SK-N-SH treated with all-trans-retinoic acid at 6 μM for 48 hours (cell line): ENCODE measurements around the gene LYST.
"Not testable (repeated sequence)": the region's sequence is repeated elsewhere in the genome, so short reads cannot be mapped to it uniquely, and the experiment has no call there.

Experiments used
- ATAC-seq: fragments of 200-7000 bp; cut with Tn5 transposase; 3 replicates; pipeline ENCODE4 v1.9.1; 2020; ENCODE audit warnings: mild to moderate bottlenecking, moderate library complexity
- BACH2 ChIP-seq: fragments of 250-450 bp; sonication (Bioruptor Pico); IDR thresholded peaks from 2 replicates; pipeline ENCODE4 v1.9.0; 2021; ENCODE audit warnings: mild to moderate bottlenecking, borderline replicate concordance
- CSDC2 ChIP-seq: fragments of 250-450 bp; sonication (Bioruptor Pico); IDR thresholded peaks from 2 replicates; pipeline ENCODE4 v1.5.0; 2020; ENCODE audit warnings: mild to moderate bottlenecking, moderate library complexity
- ESRRG ChIP-seq: fragments of 250-450 bp; sonication (Bioruptor Pico); IDR thresholded peaks from 2 replicates; pipeline ENCODE4 v1.6.1; 2021; ENCODE audit warnings: mild to moderate bottlenecking
- GLIS3 ChIP-seq: fragments of 250-450 bp; sonication (Bioruptor Pico); IDR thresholded peaks from 2 replicates; pipeline ENCODE4 v1.5.0; 2020; ENCODE audit warnings: mild to moderate bottlenecking, moderate library complexity
- ISL1 ChIP-seq: fragments of 250-450 bp; sonication (Bioruptor Pico); IDR thresholded peaks from 2 replicates; pipeline ENCODE4 v2.1.2; 2022; ENCODE audit warnings: mild to moderate bottlenecking, moderate library complexity
- PPARA ChIP-seq: fragments of 250-450 bp; sonication (Bioruptor Pico); IDR thresholded peaks from 2 replicates; pipeline ENCODE4 v1.5.0; 2020; ENCODE audit warnings: mild to moderate bottlenecking, borderline replicate concordance
- SNAI2 ChIP-seq: fragments of 250-450 bp; sonication (Bioruptor Pico); IDR thresholded peaks from 2 replicates; pipeline ENCODE4 v1.5.0; 2020; ENCODE audit warnings: mild to moderate bottlenecking, moderate library complexity
- TCF4 ChIP-seq: fragments of 250-450 bp; sonication (Bioruptor Pico); IDR thresholded peaks from 2 replicates; pipeline ENCODE4 v1.8.0; 2021; ENCODE audit warnings: mild to moderate bottlenecking, moderate library complexity, borderline replicate concordance
- TOX ChIP-seq: fragments of 250-450 bp; sonication (Bioruptor Pico); IDR thresholded peaks from 2 replicates; pipeline ENCODE4 v1.8.0; 2021; ENCODE audit warnings: mild to moderate bottlenecking, moderate library complexity, borderline replicate concordance
- ZC3H10 ChIP-seq: fragments of 250-450 bp; sonication (Bioruptor Pico); IDR thresholded peaks from 2 replicates; pipeline ENCODE4 v1.5.1; 2021; ENCODE audit warnings: mild to moderate bottlenecking, moderate library complexity
- ZFP3 ChIP-seq: fragments of 250-450 bp; sonication (Bioruptor Pico); IDR thresholded peaks from 2 replicates; pipeline ENCODE4 v1.5.0; 2020; ENCODE audit warnings: mild to moderate bottlenecking, moderate library complexity
- ZNF565 ChIP-seq: fragments of 450-650 bp; formaldehyde crosslinking; conservative IDR thresholded peaks from 2 replicates; pipeline ENCODE4 v1.5.0; 2020; ENCODE audit warnings: low read depth, mild to moderate bottlenecking, moderate library complexity
- ZNF70 ChIP-seq: fragments of 450-650 bp; formaldehyde crosslinking; IDR thresholded peaks from 2 replicates; pipeline ENCODE4 v1.5.0; 2020; ENCODE audit warnings: mild to moderate bottlenecking, moderate library complexity
- ZNF8 ChIP-seq: fragments of 450-650 bp; formaldehyde crosslinking; IDR thresholded peaks from 2 replicates; pipeline ENCODE4 v1.5.0; 2020; ENCODE audit warnings: mild to moderate bottlenecking, moderate library complexity
- TF ChIP-seq, protein P1 (sequence below): fragments of 250-450 bp; sonication (Bioruptor Pico); IDR thresholded peaks from 2 replicates; pipeline ENCODE4 v1.5.0; 2020; ENCODE audit warnings: mild to moderate bottlenecking, moderate library complexity
- TF ChIP-seq, protein P2 (sequence below): fragments of 250-450 bp; sonication (Bioruptor Pico); IDR thresholded peaks from 2 replicates; pipeline ENCODE4 v1.8.0; 2020; ENCODE audit warnings: mild to moderate bottlenecking, moderate library complexity, borderline replicate concordance
- TF ChIP-seq, protein P3 (sequence below): fragments of 250-450 bp; sonication (Bioruptor Pico); IDR thresholded peaks from 2 replicates; pipeline ENCODE4 v1.8.0; 2021; ENCODE audit warnings: low read depth, mild to moderate bottlenecking, moderate library complexity, borderline replicate concordance

The LYST gene

DNA sequence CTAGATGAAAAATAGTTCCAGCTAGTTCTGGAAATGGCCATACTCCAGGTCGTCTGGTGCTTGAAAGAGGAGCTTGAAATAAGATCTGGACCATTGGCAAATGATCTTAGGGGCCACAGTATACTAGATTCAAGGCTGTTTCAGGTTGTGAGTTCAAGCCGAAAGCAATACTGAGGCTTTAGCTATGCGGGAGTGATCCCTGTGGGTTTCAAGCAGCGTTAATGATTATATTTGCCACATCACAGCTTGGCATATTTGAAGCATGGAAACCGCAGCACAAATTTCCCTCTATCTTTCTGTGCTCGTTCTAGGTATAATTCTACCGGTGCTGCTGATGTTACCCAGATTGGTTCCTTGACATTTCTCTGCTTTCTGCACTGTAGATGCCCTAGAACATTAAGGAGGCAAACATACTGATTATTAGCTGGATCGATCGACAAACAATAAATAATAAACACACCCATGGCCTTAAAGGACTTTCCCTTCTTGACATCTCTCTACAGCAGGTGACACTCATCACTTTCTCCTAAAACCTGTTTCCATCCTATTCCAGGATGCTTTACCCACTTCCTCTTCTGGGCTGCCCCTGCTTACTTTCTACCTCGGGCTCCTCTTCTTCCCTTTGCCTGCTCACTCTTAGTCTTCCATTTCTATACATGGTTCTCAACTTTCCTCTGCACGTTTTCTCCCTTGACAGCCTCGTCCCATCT, 40.6 kb upstream of the LYST start (continued):
- TF ChIP-seq TOX (no peak), ISL1 (CRISPR knock-in tag) (no peak), ZC3H10 (CRISPR knock-in tag) (no peak), CSDC2 (no peak), TCF4 (CRISPR knock-in tag) (no peak)

DNA sequence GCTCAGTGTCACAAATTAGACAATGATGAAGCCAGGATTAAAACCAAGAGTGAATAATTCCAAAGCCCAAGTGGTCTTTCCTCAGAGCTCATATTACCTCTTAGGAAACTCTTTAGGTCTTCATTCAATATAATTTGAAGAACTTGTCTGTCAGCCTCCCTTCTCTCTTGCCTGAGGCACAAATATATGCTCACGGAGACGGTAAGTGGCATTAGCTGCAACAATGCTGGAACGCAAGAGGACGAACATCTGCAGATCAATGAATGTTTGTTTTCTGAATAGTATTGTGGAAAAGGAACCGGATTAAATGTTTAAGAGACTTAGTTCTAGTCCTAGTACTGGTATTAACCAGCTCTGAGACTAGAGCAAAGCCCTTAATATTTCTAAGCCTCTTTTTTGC, 39.7 kb upstream of the LYST start:
- ATAC-seq: no peak
- TF ChIP-seq TCF4 (CRISPR knock-in tag): no peak
- TF ChIP-seq, protein P1, sequence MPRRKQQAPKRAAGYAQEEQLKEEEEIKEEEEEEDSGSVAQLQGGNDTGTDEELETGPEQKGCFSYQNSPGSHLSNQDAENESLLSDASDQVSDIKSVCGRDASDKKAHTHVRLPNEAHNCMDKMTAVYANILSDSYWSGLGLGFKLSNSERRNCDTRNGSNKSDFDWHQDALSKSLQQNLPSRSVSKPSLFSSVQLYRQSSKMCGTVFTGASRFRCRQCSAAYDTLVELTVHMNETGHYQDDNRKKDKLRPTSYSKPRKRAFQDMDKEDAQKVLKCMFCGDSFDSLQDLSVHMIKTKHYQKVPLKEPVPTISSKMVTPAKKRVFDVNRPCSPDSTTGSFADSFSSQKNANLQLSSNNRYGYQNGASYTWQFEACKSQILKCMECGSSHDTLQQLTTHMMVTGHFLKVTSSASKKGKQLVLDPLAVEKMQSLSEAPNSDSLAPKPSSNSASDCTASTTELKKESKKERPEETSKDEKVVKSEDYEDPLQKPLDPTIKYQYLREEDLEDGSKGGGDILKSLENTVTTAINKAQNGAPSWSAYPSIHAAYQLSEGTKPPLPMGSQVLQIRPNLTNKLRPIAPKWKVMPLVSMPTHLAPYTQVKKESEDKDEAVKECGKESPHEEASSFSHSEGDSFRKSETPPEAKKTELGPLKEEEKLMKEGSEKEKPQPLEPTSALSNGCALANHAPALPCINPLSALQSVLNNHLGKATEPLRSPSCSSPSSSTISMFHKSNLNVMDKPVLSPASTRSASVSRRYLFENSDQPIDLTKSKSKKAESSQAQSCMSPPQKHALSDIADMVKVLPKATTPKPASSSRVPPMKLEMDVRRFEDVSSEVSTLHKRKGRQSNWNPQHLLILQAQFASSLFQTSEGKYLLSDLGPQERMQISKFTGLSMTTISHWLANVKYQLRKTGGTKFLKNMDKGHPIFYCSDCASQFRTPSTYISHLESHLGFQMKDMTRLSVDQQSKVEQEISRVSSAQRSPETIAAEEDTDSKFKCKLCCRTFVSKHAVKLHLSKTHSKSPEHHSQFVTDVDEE (CRISPR knock-in tag): no peak
- TF ChIP-seq ISL1 (CRISPR knock-in tag): no peak
- TF ChIP-seq ZNF70 (CRISPR knock-in tag): no peak
- TF ChIP-seq ZNF8 (CRISPR knock-in tag): no peak

DNA sequence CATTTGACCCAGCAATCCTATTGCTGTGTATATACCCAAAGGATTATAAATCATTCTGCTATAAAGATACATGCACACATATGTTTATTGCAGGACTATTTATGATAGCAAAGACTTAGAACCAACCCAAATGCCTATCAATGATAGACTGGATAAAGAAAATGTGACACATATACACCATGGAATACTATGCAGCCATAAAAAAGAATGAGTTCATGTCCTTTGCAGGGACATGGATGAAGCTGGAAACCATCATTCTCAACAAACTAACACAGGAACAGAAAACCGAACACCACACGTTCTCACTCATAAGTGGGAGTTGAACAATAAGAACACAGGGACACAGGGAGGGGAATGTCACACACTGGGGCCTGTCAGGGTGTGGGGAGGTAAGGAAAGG, 37.1 kb upstream of the LYST start:
- ATAC-seq: not testable (repeated sequence)

DNA sequence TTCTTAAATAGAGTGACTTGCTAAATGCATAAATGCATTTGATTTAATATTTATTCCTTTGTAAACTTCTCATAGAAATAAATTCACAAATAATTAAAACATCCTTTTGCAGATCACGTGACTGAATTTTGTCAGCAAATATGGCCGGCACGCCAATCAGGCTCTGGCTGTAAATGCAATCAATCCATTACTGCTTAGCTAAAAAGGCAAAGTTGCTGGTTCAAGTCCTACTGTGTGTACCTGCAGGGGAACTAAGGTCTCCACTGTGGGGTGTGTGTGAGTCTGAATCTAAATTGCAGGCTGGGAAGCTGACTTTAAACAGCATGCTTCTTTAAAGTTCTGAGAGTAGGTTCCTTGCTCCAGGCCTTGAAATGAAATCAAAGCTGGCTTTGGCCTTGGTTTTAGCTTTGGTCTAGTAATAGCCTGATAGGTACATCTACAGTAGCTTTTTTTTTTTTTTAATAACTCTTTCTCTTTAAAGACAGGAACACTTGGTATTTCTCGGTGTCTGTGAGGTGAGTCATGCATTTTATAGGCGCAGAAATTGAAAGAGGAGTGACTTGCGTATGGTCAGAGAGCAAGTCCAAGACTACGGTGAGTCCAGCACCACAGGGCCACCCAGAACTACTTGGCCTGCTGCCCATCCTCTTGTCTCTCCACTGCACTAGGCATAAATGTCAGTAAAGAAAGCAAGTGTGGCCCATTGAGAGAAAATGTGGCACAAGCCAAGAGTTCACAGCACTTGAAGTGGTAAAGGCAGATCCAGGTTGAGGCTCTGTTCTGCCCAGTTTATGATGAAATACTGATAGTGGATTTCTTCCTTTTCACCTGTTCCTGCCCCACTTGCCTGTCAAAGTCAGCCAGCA, 36.2 kb upstream of the LYST start:
- peak; percentile 89 for ATAC-seq
- TF ChIP-seq PPARA (CRISPR knock-in tag): no peak
- TF ChIP-seq ZC3H10 (CRISPR knock-in tag): no peak
- no peak for TF ChIP-seq ESRRG (CRISPR knock-in tag)

DNA sequence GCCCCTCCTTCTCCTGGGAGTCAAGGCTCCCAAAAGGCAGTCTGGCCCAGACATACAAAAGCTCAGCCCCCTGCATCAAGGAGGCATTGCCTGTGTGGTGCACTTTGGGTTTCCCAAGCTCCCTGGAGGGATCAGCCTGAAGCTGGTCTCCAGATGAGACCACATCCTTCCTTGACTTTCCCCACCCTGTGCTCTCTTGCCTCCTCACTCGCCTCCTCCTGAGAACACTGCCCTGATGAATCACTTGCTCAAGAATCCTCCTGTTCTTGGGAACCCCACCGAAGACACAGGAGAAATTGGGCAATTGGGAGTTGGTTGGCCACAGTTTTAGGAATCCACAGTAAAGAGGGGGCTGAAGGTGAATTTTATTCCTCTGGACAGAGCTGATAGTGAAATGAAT, 34.8 kb upstream of the LYST start:
- ATAC-seq: no peak
- TF ChIP-seq SNAI2: no peak
- TF ChIP-seq, protein P1 (CRISPR knock-in tag): no peak
- TF ChIP-seq BACH2 (CRISPR knock-in tag): no peak
- TF ChIP-seq, protein P2, sequence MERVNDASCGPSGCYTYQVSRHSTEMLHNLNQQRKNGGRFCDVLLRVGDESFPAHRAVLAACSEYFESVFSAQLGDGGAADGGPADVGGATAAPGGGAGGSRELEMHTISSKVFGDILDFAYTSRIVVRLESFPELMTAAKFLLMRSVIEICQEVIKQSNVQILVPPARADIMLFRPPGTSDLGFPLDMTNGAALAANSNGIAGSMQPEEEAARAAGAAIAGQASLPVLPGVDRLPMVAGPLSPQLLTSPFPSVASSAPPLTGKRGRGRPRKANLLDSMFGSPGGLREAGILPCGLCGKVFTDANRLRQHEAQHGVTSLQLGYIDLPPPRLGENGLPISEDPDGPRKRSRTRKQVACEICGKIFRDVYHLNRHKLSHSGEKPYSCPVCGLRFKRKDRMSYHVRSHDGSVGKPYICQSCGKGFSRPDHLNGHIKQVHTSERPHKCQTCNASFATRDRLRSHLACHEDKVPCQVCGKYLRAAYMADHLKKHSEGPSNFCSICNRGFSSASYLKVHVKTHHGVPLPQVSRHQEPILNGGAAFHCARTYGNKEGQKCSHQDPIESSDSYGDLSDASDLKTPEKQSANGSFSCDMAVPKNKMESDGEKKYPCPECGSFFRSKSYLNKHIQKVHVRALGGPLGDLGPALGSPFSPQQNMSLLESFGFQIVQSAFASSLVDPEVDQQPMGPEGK (CRISPR knock-in tag): no peak
- TF ChIP-seq ESRRG (CRISPR knock-in tag): no peak
- no peak for TF ChIP-seq ZFP3 (CRISPR knock-in tag)
- TF ChIP-seq PPARA (CRISPR knock-in tag): no peak
- TF ChIP-seq GLIS3 (CRISPR knock-in tag): no peak
- TF ChIP-seq ZC3H10 (CRISPR knock-in tag): no peak
- no peak for TF ChIP-seq ZNF565 (CRISPR knock-in tag)
- TF ChIP-seq, protein P3, sequence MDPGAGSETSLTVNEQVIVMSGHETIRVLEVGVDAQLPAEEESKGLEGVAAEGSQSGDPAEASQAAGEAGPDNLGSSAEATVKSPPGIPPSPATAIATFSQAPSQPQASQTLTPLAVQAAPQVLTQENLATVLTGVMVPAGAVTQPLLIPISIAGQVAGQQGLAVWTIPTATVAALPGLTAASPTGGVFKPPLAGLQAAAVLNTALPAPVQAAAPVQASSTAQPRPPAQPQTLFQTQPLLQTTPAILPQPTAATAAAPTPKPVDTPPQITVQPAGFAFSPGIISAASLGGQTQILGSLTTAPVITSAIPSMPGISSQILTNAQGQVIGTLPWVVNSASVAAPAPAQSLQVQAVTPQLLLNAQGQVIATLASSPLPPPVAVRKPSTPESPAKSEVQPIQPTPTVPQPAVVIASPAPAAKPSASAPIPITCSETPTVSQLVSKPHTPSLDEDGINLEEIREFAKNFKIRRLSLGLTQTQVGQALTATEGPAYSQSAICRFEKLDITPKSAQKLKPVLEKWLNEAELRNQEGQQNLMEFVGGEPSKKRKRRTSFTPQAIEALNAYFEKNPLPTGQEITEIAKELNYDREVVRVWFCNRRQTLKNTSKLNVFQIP (CRISPR knock-in tag): no peak
- TF ChIP-seq, all 23 proteins: peak for 0
